ENCODE data around the gene AREG. TPM values are rescaled to one million over a fixed set of nuclear protein-coding genes. Genes with fewer than 3 reads are reported as not detected.

AREG gene
- total and polyA plus RNA-seq, 9 of the 15 experiments (the other 6 are each of a cell fraction or from before 2014, with no cell fraction given), result 1.4 to 7.7 (median 5.4) TPM

DNA sequence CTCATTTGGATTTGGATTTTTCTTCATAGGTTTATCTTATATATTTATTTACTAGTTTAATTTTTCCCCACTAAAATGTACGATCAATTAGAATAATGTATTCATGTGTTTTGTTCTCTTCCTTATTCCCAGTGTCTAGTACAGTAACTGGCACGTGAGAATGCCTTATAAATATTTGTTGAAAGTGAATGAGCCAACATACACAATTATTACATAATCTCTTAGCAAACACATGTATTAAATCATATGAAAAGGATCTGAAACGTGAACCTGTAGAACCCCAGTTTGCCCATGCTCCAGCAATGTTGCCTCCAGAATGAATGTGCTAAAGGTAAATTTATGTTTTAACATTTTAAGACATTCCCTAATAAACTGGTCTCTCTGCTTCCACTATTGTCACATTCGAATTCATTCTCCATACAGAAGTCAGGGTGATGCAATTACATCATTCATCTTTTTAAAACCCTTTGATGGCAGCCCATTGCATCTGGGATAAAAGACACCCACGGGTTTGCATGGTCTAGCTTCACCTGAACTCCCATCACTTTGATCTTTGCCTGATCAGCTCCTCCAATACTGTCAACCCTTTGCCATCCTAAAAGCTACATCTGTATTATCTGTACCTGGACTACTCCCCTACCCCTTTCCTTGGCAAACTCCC is 30.7 kb upstream of the AREG start:
- Histone ChIP-seq H3K4me1 (replicated peaks in 1 of 2; ENCODE audit: control insufficient read depth in 2 of 2, insufficient read depth in 2 of 2, low read length in 2 of 2) (peaks cover 0 to 3% of the 10 kb centered on the region in 2 experiments; a peak in 1 of 5 replicates), H3K36me3 (ENCODE audit: control insufficient read depth, insufficient read depth, low read length) (no peaks in the 10 kb centered on the region), H4K20me1 (replicated peaks; ENCODE audit: control insufficient read depth, insufficient read depth, low read length) (no peaks in the 10 kb centered on the region), H3K4me3 (no peak overlapping the region), H2AFZ (ENCODE audit: low read depth, low read length) (no peak overlapping the region), H3K9me1 (ENCODE audit: control insufficient read depth, insufficient read depth, low read length) (no peaks in the 10 kb centered on the region), H3K27ac (ENCODE audit: extremely low read depth, low read depth, low read length) (no peak overlapping the region), H3K9ac (ENCODE audit: insufficient read depth in 1 of 2, low read depth in 2 of 2, low read length in 2 of 2) (no peak overlapping the region), H3K27me3 (ENCODE audit: control insufficient read depth in 2 of 2, insufficient read depth in 2 of 2, low read length in 2 of 2) (no peaks in the 10 kb centered on the region), H3K79me2 (ENCODE audit: control insufficient read depth, insufficient read depth, low read length) (no peaks in the 10 kb centered on the region), H3K9me3 (replicated peaks; ENCODE audit: control insufficient read depth, insufficient read depth, low read depth, low read length) (no peaks in the 10 kb centered on the region), H3K4me2 (ENCODE audit: insufficient read depth, low read length) (no peak overlapping the region)
- ChIA-PET CTCF (ENCODE audit: low intra/inter-chr PET ratio) (no interaction called here), POLR2A (no interaction called here)
- intact Hi-C loops (cut with micrococcal nuclease) (no loop called here), in situ Hi-C loops (cut with MboI) (no loop called here)
- DNase-seq (ENCODE audit: extremely low read depth in 1 of 4, low spot score in 3 of 4), result no peak
- WGBS (ENCODE audit: insufficient coverage, low coverage, missing lambda C conversion rate), result 20% methylated on average over 5 of the region's 5 CpGs
- BruUV-seq (replicated peaks), result no TSS peak
- no peak for ATAC-seq
- no peak for FAIRE-seq
- TF ChIP-seq LEF1 (IDR thresholded peaks at IDR 0.05) (0 out of 2 replicates have a peak, but pooled peaks have one; percentile 26), SNRNP70 (optimal IDR thresholded peaks at IDR 0.05; ENCODE audit: low read depth, low read length) (no peak), CEBPB (tag; IDR thresholded peaks at IDR 0.05) (peak; percentile 34; the same call in 1 of the 2 replicates), MAFF (IDR thresholded peaks at IDR 0.05; ENCODE audit: low read length) (no peak), CEBPG (CRISPR knock-in tag; IDR thresholded peaks at IDR 0.05) (no peak), CEBPG (tag; conservative IDR thresholded peaks at IDR 0.05 in 1 of 2, IDR thresholded peaks at IDR 0.05 in 1 of 2) (peak; percentile 17 to 77; a peak in 2 of 4 replicates), STAT5B (CRISPR knock-in tag; IDR thresholded peaks at IDR 0.05) (no peak), PCBP1 (IDR thresholded peaks at IDR 0.05; ENCODE audit: low read depth, low read length, poor library complexity, severe bottlenecking) (no peak), TCF3 (CRISPR knock-in tag; IDR thresholded peaks at IDR 0.05) (no peak)
- TF ChIP-seq, protein P1, sequence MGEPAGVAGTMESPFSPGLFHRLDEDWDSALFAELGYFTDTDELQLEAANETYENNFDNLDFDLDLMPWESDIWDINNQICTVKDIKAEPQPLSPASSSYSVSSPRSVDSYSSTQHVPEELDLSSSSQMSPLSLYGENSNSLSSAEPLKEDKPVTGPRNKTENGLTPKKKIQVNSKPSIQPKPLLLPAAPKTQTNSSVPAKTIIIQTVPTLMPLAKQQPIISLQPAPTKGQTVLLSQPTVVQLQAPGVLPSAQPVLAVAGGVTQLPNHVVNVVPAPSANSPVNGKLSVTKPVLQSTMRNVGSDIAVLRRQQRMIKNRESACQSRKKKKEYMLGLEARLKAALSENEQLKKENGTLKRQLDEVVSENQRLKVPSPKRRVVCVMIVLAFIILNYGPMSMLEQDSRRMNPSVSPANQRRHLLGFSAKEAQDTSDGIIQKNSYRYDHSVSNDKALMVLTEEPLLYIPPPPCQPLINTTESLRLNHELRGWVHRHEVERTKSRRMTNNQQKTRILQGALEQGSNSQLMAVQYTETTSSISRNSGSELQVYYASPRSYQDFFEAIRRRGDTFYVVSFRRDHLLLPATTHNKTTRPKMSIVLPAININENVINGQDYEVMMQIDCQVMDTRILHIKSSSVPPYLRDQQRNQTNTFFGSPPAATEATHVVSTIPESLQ (CRISPR knock-in tag; IDR thresholded peaks at IDR 0.05), result no peak
- TF ChIP-seq, protein P2, sequence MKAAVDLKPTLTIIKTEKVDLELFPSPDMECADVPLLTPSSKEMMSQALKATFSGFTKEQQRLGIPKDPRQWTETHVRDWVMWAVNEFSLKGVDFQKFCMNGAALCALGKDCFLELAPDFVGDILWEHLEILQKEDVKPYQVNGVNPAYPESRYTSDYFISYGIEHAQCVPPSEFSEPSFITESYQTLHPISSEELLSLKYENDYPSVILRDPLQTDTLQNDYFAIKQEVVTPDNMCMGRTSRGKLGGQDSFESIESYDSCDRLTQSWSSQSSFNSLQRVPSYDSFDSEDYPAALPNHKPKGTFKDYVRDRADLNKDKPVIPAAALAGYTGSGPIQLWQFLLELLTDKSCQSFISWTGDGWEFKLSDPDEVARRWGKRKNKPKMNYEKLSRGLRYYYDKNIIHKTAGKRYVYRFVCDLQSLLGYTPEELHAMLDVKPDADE (conservative IDR thresholded peaks at IDR 0.05; ENCODE audit: control insufficient read depth, low read depth, low read length), result no peak
- TF ChIP-seq, protein P3, sequence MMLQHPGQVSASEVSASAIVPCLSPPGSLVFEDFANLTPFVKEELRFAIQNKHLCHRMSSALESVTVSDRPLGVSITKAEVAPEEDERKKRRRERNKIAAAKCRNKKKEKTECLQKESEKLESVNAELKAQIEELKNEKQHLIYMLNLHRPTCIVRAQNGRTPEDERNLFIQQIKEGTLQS (IDR thresholded peaks at IDR 0.05), result peak; percentile 62
- TF ChIP-seq, protein P3 (CRISPR knock-in tag; conservative IDR thresholded peaks at IDR 0.05), result no peak

All from K562 (cell line).